ENCODE results near the gene CD300H.
"Not testable (repeated sequence)": the region's sequence is repeated elsewhere in the genome, so short reads cannot be mapped to it uniquely, and the experiment has no call there.

The CD300H gene

DNA sequence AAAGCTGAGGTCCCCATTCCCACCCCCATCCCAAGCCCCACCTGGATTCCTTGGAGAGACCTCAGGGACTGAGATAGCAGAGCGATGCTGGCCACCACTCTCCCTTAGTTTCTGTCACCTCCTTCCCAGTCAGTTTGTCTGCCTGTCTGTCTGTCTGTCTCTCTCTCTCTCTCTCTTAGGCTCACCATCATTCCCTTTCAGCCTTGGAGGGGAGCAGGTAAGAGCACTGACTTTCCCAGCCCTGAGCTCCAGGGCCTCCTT, 41.9 kb downstream of the CD300H start:
- DNase-seq = no peak

DNA sequence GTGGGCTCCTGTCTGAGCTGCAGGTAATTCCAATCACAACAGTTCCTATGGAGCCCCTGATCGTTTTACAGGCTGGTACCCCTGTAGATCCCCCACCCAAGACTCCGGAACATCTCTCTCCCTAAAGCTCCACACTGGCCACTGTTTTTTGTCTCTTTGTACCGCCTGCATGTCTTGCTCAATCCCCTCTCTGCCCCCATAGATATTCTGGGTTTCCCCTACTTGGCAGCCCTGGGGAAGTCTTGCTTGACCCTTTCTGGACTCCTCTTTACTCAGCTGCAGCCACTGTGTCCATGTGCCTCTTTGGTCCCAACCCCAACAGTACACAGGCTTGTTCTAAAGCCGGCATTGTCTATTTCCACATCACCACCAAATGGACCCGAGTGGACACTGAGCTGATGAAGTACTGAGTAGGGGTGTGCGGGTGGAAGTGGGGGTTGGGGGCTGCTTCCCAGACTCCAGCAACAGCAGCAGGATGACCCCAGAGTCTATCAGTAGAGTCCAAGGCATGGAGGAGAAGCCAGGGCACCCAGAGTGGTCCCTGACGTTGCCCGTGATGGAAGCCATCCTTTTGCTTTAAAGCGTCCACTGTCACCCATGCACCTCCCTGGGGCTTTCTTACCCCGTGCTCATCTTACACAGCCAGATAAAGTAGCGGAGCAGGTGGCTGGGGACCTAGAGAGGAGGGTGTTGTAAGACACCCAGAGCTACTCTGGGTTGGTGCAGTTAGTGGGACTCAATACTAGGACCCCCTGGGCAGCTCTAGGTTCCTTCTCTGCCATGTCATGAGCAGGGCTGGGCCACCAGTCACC, 42.5 kb downstream of the CD300H start:
- DNase-seq = no peak

DNA sequence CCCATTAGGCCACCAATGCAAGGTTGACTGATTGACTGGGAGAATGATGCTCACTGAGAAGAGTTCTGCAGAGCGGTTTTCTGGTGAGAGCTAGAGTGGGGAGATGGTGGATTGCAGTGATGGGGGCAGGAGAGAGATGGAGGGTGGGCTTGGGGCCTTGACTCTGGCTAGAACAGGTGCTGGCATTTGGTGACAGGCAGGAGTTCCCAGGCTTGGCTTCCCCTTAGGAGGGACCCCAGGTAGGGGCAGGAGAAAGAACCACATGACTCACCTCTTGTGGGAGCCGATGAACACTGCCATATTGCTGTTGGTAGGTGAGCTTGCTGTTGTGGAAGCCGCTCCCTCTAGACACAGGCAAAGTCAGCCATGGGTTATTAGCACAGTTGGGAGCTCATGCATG, 44.0 kb downstream of the CD300H start:
- no peak for DNase-seq

DNA sequence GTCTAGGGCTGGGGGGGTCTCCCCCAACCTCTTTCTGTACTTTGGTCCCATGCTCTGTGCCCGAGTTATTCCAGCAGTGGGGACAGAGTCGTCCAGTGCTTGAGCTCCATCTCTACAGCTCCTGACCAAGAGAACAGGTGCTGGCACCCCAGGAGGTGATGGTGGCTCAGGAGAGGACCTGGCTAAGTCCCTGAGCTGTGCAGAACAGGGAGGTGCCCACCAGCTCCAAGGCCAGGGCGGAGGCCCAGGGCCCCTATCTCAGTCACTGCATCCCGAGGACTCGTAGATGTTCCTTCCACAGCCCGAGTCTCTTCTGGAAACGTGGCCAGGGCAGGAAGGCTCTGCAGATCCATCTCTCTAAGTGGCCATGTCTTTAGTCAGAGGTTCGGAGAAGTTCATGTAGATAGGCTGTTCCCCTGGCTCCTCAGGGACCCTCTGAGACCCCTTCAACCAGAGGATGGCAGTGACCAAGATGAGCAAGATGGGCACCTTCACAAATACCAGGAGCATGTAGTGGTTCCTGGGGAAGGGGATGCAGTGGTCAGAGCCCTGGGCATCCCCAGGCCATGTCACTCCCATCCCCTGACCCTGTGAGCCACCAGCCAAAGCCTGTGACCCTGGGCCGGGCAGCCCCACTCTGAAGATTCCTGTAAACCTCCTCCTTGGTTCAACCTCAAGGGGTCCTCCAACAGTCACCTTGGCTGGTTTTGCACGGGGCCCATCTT, 44.8 kb downstream of the CD300H start:
- DNase-seq = no peak

DNA sequence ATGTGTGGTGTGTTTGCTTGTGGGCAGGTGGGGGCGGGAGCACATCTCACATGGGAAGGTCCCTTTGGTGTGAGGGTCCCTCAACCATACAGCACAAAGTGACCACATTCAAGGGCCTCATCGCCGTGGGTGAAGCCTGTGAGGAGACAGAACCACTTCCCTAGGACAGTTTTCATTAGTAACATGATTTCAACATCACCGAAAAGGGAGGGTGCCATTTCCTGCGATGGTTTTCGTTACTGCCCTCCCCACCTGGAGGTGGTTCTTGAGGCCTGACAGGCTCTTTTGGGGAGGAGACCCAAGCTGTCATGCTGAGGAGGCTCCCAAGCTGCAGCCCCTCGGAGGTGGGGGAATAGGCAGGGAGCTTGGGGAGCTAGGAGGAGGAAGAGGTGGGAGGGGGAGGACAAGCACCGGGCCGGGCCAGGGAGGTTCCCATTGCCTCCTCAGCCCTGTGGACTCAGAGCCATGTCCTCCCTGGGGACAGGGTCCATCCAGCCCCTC, 45.6 kb downstream of the CD300H start:
- DNase-seq = no peak

DNA sequence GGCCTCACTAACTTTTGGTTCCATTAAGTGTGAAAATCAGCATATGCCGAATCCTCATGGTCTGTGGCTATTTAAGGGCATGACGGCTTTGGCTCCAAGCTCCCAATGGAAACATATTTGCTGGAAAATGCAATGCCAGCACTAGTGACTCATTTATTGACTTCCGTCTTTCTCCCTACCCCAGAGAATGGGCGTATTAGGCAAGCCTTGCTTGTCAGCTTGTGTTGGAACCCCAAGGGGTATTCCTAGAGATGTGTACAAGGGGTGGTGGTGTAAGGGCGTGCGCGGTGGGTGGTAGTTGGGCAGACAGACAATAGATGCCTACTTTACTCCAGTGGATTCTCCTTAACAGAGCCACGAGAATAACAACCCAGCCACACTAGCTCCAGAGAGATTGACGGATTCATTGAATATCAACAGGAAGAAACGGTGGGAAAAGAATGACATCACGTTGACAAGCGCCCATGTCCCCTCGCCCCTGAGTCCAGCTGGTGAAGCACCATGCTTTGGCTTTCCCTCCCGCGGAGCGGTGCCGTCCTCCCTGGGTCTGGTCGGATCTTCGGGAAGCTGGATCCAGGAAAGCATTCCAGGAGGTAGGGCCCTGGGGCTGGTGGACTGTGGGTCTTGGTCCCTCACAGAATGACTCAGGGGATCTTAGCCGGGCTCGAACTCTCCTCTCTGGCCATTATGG, 46.4 kb downstream of the CD300H start:
- no peak for DNase-seq

DNA sequence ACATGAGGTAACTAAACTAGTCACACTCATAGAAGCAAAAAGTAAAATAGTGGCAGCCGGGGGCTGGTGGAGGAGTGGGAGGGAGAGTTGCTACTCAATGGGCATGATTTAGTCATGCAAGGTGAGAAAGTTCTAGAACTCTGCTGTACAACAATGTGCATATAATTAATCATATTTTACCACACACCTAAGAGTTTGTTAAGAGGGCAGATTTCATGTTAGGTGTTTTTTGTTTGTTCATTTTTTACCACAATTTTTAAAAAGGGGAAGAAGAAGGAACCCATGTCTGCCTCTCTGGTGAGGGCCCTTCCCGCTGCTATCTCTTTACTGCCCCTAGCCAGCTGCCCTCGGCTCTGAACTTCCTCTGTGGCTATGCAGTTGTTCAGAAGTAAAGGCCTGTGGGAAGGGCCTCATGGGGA, 47.3 kb downstream of the CD300H start:
- no peak for DNase-seq

DNA sequence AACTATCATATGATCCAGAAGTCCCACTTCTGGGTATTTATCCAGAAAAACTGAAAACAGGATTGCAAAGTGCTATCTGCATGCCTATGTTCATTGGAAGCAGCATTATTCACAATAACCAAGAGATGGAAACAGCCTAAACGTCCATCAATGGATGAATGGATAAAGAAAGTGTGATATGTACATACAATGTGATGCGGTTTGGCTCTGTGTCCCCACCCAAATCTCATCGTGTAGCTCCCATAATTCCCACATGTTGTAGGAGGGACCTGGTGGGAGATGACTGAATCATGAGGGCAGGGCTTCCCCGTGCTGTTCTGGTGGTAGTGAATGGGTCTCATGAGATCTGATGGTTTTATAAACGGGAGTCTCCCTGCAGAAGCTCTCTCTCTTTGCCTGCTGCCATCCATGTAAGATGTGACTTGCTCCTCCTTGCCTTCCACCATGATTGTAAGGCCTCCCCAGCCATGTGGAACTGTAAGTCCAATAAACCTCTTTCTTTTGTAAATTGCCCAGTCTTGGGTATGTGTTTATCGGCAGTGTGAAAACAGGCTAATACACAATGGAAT, 48.8 kb downstream of the CD300H start:
- DNase-seq = not testable (repeated sequence)

DNA sequence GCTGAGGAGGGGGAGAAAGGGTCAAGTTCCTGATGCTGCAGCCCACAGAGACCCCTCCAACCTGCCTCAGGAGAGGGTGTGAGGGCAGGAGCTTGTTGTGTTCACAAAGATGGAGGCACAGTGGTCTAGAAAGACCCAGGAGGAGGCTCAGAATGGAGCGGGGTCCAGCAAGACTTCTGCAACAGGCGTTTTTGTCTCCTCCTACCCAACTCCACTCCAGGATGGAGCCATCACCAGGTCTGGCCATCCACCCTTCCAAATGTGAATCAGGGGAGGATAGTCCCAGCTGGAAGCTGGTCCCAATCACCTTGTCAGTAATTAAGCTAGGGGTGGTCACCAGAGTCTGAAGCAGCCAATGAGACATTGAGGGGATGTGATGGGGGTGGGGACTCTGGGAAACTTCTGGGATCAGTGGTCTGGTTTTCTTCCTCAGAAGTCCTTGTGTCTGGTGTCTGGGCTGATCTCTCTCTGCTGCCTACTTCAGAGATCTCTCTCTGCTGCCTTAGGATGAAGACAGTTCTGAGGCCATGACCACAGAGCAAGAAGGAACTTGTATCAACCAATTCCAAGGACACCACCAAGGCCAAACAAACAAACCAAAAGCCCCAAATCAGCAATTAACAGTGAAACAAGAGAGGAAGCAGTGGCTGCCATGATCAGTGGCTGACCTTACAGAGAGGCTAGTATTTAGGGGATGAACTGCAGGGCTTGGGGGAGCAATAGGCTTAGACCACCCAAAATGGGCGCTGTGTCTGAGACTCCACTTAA, 50.6 kb downstream of the CD300H start:
- DNase-seq = no peak

DNA sequence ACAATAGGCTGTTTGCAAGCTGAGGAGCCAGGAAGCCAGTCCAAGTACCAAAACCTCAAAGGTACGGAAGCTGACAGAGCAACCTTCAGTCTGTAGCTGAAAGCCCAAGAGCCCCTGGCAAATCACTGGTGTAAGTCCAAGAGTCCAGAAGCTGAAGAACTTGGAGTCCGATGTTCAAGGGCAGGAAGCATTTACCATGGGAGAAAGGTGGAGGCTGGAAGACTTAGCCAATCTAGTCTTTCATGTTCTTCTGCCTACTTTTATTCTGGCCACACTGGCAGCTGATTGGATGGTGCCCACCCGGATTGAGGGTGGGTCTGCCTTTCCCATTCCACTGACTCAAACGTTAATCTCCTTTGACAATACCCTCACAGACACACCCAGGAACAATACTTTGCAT, 51.4 kb downstream of the CD300H start:
- no peak for DNase-seq

DNA sequence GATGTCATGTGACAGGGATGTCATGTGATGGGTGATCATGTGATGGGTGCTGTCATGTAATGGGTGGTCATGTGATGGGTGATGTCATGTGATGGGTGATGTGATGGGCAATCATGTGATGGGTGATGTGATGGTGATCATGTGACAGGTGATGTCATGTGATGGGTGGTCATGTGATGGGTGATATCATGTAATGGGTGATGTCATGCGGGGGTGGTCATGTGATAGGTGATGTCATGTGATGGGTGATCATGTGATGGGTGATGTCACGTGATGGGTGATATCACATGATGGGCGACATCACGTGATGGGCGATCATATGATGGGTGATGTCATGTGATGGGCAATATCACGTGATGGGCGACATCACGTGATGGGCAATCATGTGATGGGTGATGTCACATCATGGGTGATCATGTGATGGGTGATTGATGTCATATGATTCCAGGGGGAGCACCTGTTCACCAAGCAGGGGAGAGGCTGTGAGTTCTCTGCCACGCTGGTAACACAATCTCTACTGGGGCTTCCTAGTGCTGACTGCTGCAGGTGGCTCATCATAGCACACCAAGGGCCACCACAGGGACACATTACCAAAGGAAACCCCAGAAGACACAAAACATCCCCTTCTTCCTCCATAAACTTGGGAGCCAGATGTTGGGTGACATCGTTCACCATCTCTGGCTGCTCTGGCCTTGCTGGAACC, 52.5 kb downstream of the CD300H start:
- no peak for DNase-seq

DNA sequence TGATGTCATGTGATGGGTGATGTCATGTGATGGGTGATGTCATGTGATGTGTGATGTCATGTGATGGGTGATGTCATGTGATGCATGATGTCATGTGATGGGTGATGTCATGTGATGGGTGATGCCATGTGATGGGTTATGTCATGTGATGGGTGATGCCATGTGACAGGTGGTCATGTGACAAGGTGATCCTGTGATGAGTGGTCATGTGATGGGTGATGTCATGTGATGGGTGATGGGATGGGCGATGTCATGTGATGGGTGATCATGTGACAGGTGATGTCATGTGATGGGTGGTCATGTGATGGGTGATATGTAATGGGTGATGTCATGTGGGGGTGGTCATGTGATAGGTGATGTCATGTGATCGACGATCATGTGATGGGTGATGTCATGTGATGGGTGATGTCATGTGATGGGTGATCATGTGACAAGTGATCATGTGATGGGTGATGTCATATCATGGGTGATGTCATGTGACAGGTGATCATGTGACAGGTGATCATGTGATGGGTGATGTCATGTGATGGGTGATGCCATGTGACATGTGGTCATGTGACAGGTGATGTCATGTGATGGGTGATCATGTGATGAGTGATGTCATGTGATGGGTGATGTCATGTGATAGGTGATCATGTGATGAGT, 53.2 kb downstream of the CD300H start:
- no peak for DNase-seq

DNA sequence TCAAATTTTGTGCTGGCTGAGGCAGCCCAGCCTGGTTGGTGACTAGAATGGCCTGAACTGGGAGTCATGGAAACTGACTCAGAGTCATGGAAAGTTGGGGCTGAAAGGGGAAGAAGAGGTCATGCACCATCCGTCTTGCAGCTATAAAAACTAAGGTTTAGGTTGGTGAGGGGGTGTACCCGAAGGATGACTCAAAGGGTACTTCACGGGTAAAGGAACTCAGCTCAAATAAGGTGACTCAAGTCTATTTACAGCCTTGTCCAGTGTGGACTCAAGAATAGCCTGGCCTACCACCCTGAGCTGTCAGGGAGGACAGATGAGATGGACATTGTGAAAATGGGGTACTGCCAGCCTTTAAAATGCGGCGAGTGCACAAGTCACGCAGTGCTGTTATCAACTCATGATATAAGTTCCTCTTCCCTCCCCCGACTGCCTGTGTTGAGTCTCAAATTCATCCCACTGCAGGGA, 54.7 kb downstream of the CD300H start:
- DNase-seq = no peak

DNA sequence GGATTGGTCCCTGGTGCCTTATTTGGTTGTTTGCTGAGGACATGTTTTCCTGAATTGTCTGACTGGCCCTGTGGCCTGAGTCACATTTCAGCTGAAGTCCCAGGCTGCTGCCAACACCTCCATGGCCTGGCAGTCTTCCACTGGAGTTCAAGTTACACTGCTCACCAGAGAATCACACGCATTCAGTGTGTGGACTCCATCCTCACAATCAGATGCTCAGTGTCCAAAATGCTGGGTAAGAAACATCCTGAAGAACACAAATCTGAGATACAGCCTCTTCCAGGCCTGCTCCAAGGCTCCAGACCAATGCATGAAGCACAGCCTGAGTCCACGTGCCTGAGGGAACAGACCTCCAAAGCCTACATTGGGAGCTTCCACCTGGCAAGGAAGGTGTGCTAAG, 55.3 kb downstream of the CD300H start:
- no peak for DNase-seq
